Hepatocyte (in vitro differentiated cells): ENCODE results near the gene FBXO10.

Experiments
- EZH2phosphoT487 ChIP-seq: fragments of 200-600 bp; sonication (generic); IDR thresholded peaks from one replicate; pipeline ENCODE4 v1.6.1; 2018; ENCODE audit warnings: antibody characterized with exemption, mild to moderate bottlenecking, low read depth, moderate library complexity; ENCODE audit not compliant: unreplicated experiment, severe bottlenecking
- TF ChIP-seq, protein P1 (sequence below): fragments of 200-600 bp; sonication (generic); IDR thresholded peaks from 2 replicates; pipeline ENCODE4 v1.5.1; 2016; ENCODE audit warnings: antibody characterized with exemption, mild to moderate bottlenecking; ENCODE audit not compliant: poor library complexity

DNA sequence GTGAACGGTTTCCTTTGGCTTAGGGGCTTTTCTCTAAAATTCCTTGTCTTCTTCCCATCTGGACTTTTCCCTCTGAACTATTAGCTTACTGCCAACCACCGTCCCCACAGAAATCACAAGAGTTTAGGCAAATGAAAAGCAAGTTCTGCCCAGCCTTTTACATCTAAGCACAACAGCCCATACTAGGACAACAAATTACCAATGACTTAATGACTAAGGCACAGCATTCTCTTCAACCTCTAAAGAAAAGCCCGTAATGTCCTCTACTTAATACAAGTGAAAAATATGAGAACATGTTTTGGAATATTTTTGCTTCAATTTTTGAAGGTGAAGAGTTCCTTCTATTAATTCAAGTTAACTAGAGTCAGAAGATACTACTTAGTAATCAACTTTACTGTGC lies 112.2 kb downstream of the FBXO10 start:
- TF ChIP-seq, protein P1, sequence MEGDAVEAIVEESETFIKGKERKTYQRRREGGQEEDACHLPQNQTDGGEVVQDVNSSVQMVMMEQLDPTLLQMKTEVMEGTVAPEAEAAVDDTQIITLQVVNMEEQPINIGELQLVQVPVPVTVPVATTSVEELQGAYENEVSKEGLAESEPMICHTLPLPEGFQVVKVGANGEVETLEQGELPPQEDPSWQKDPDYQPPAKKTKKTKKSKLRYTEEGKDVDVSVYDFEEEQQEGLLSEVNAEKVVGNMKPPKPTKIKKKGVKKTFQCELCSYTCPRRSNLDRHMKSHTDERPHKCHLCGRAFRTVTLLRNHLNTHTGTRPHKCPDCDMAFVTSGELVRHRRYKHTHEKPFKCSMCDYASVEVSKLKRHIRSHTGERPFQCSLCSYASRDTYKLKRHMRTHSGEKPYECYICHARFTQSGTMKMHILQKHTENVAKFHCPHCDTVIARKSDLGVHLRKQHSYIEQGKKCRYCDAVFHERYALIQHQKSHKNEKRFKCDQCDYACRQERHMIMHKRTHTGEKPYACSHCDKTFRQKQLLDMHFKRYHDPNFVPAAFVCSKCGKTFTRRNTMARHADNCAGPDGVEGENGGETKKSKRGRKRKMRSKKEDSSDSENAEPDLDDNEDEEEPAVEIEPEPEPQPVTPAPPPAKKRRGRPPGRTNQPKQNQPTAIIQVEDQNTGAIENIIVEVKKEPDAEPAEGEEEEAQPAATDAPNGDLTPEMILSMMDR, result no peak
- no peak for TF ChIP-seq EZH2phosphoT487
